GM12864 (cell line): ENCODE data around the gene EMILIN1.

Source experiments
- DNase-seq: peaks from one replicate; pipeline ENCODE4 v3.0.0-alpha.2; 2011; ENCODE audit warnings: low read depth
- H3K4me3 ChIP-seq: 2 replicates; pipeline ENCODE4 v1.5.1; 2011; ENCODE audit warnings: mild to moderate bottlenecking, low read depth, low read length, control low read depth
- CTCF ChIP-seq: IDR thresholded peaks from 2 replicates; pipeline ENCODE4 v1.5.1; 2011; ENCODE audit warnings: low read depth, mild to moderate bottlenecking, moderate library complexity, low read length, control low read depth, inconsistent platforms; ENCODE audit errors: missing control alignments

Gene EMILIN1

GRCh38 chr2:27042985-27043634 is 35.3 kb upstream of the EMILIN1 start:
- H3K4me3 ChIP-seq, result no peak overlapping the region
- no peak for DNase-seq
- no peak for TF ChIP-seq CTCF

GRCh38 chr2:27049422-27050280 is 28.8 kb upstream of the EMILIN1 start:
- DNase-seq, result peak; percentile 21
- TF ChIP-seq CTCF, result no peak
- peak overlapping the region; percentile 70 for H3K4me3 ChIP-seq

GRCh38 chr2:27050281-27050995 is 28.0 kb upstream of the EMILIN1 start:
- peak; percentile 87 for DNase-seq
- TF ChIP-seq CTCF, result peak; percentile 33
- peak overlapping the region; percentile 70 for H3K4me3 ChIP-seq

GRCh38 chr2:27050996-27051901 is 27.2 kb upstream of the EMILIN1 start, which contains the start of gene AGBL5:
Gene AGBL5 (plus strand): TSS chr2:27051668. CDS start chr2:27052959, 1,291 bp downstream.
- no peak for TF ChIP-seq CTCF
- DNase-seq, result peak; percentile 91
- peak within 1 kb of the TSS; percentile 70 for H3K4me3 ChIP-seq

GRCh38 chr2:27051902-27052645 is 26.3 kb upstream of the EMILIN1 start:
- no peak for DNase-seq

More at GRCh38 chr2:27051902-27052645, 26.3 kb upstream of the EMILIN1 start:
- no peak for TF ChIP-seq CTCF
- H3K4me3 ChIP-seq, result peak overlapping the region; percentile 70
